ENCODE measurements around the gene SRSF6.
"Not testable (repeated sequence)": the region's sequence is repeated elsewhere in the genome, so short reads cannot be mapped to it uniquely, and the experiment has no call there.

SRSF6 gene

GRCh38 chr20:43416591-43417228, 41.0 kb upstream of the SRSF6 start:
- H3K27ac ChIP-seq (replicated peaks), result no peak overlapping the region
- TF ChIP-seq, protein P1, sequence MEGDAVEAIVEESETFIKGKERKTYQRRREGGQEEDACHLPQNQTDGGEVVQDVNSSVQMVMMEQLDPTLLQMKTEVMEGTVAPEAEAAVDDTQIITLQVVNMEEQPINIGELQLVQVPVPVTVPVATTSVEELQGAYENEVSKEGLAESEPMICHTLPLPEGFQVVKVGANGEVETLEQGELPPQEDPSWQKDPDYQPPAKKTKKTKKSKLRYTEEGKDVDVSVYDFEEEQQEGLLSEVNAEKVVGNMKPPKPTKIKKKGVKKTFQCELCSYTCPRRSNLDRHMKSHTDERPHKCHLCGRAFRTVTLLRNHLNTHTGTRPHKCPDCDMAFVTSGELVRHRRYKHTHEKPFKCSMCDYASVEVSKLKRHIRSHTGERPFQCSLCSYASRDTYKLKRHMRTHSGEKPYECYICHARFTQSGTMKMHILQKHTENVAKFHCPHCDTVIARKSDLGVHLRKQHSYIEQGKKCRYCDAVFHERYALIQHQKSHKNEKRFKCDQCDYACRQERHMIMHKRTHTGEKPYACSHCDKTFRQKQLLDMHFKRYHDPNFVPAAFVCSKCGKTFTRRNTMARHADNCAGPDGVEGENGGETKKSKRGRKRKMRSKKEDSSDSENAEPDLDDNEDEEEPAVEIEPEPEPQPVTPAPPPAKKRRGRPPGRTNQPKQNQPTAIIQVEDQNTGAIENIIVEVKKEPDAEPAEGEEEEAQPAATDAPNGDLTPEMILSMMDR (IDR thresholded peaks at IDR 0.05; ENCODE audit: insufficient read depth, low read length), result no peak
- TF ChIP-seq GABPA (IDR thresholded peaks at IDR 0.05; ENCODE audit: low read depth) (no peak), SPI1 (IDR thresholded peaks at IDR 0.05; ENCODE audit: borderline replicate concordance, low read depth) (no peak), REST (IDR thresholded peaks at IDR 0.05; ENCODE audit: insufficient replicate concordance, low read depth) (no peak), POLR2AphosphoS5 (IDR thresholded peaks at IDR 0.05; ENCODE audit: low read depth) (no peak)
- H3K27me3 ChIP-seq (ENCODE audit: insufficient read depth, poor library complexity, severe bottlenecking), result no peaks in the 10 kb centered on the region
- no peak for DNase-seq (ENCODE audit: low read depth in 1 of 2, low spot score in 1 of 2)
- no peak overlapping the region for H3K4me3 ChIP-seq (replicated peaks; ENCODE audit: insufficient read depth, low read length)

DNA sequence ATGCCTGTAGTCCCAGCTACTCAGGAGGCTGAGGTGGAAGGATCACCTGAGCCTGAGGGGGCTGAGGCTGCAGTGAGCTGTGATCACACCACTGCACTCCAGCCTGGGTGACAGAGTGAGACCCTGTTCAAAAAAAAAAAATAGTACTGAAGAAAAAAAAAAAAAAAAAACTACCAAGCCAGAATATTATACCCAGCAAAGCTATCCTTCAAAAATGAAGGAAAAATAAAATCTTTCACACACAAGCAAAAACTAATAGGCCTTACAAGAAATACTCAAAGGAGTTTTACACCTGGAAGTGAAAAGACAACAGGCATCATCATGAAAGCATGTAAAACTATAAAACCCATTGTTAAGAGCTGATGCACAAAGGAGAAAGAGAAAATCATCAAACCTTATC, 37.5 kb upstream of the SRSF6 start:
- H3K27ac ChIP-seq (replicated peaks), result no peak overlapping the region
- TF ChIP-seq GABPA (IDR thresholded peaks at IDR 0.05; ENCODE audit: low read depth) (no peak), POLR2AphosphoS5 (IDR thresholded peaks at IDR 0.05; ENCODE audit: low read depth) (no peak), REST (IDR thresholded peaks at IDR 0.05; ENCODE audit: insufficient replicate concordance, low read depth) (no peak), SPI1 (IDR thresholded peaks at IDR 0.05; ENCODE audit: borderline replicate concordance, low read depth) (no peak)
- TF ChIP-seq, protein P1 (IDR thresholded peaks at IDR 0.05; ENCODE audit: insufficient read depth, low read length), result no peak
- no peak for DNase-seq (ENCODE audit: low read depth in 1 of 2, low spot score in 1 of 2)
- no peaks in the 10 kb centered on the region for H3K27me3 ChIP-seq (ENCODE audit: insufficient read depth, poor library complexity, severe bottlenecking)
- no peak overlapping the region for H3K4me3 ChIP-seq (replicated peaks; ENCODE audit: insufficient read depth, low read length)

- not testable (repeated sequence) for H3K27me3 ChIP-seq (ENCODE audit: insufficient read depth, poor library complexity, severe bottlenecking); DNase-seq (ENCODE audit: low read depth in 1 of 2, low spot score in 1 of 2)
Observed at GRCh38 chr20:43420913-43421312, 36.8 kb upstream of the SRSF6 start.

GRCh38 chr20:43426172-43426571, 31.5 kb upstream of the SRSF6 start:
- Histone ChIP-seq H3K27me3 (ENCODE audit: insufficient read depth, poor library complexity, severe bottlenecking) (no peaks in the 10 kb centered on the region), H3K4me3 (replicated peaks; ENCODE audit: insufficient read depth, low read length) (no peak overlapping the region), H3K27ac (replicated peaks) (no peak overlapping the region)
- TF ChIP-seq REST (IDR thresholded peaks at IDR 0.05; ENCODE audit: insufficient replicate concordance, low read depth) (no peak), POLR2AphosphoS5 (IDR thresholded peaks at IDR 0.05; ENCODE audit: low read depth) (no peak), SPI1 (IDR thresholded peaks at IDR 0.05; ENCODE audit: borderline replicate concordance, low read depth) (no peak), GABPA (IDR thresholded peaks at IDR 0.05; ENCODE audit: low read depth) (no peak)
- TF ChIP-seq, protein P1 (IDR thresholded peaks at IDR 0.05; ENCODE audit: insufficient read depth, low read length), result no peak
- no peak for DNase-seq (ENCODE audit: low read depth in 1 of 2, low spot score in 1 of 2)

More at GRCh38 chr20:43420913-43421312, 36.8 kb upstream of the SRSF6 start:
- not testable (repeated sequence) for H3K27ac ChIP-seq (replicated peaks); H3K4me3 ChIP-seq (replicated peaks; ENCODE audit: insufficient read depth, low read length)
